Measurements from ENCODE around the gene PAFAH1B2. TPM values are rescaled to one million over a fixed set of nuclear protein-coding genes. Genes with fewer than 3 reads are reported as not detected.

Gene PAFAH1B2
- total and polyA plus RNA-seq, 10 of the 15 experiments (the other 5 are each of a cell fraction or from before 2014, with no cell fraction given): 17.6 to 64.8 (median 47.6) TPM

GRCh38 chr11:117160826-117161225 is 16.7 kb downstream of the PAFAH1B2 start:
- CTCF ChIA-PET: interaction anchor here (1.4 to 5.2 kb wide), 5 partner anchors 12 to 281 kb away, joined by 4 to 47 read pairs (median 8); partner anchors contain the start of gene SIDT2
- H2AFZ ChIP-seq (ENCODE audit: control insufficient read depth, low read depth, low read length): no peak overlapping the region
- DNase-seq (ENCODE audit: low read depth, low spot score): no peak
- in situ Hi-C loops (cut with MboI): no loop called here
- no peaks in the 10 kb centered on the region for H3K9me3 ChIP-seq (replicated peaks; ENCODE audit: control insufficient read depth, insufficient read depth, low read length)
- no peak overlapping the region for H3K9ac ChIP-seq (ENCODE audit: control insufficient read depth, insufficient read depth, low read length)
- BruUV-seq (replicated peaks): no TSS peak
- H3K79me2 ChIP-seq (ENCODE audit: control insufficient read depth, insufficient read depth, low read length): peaks cover 23% of the 10 kb centered on the region
- FAIRE-seq: no peak
- no peaks in the 10 kb centered on the region for H4K20me1 ChIP-seq (ENCODE audit: control insufficient read depth, insufficient read depth)
- intact Hi-C loops (cut with micrococcal nuclease; ENCODE audit: unreplicated experiment): no loop called here
- ATAC-seq: peak; percentile 81
- H3K4me3 ChIP-seq: no peak overlapping the region
- TF ChIP-seq ZNF24 (IDR thresholded peaks at IDR 0.05) (no peak), SPI1 (IDR thresholded peaks at IDR 0.05; ENCODE audit: borderline replicate concordance, insufficient read depth, low read depth, low read length) (no peak), SMARCA5 (IDR thresholded peaks at IDR 0.05) (no peak), PML (IDR thresholded peaks at IDR 0.05; ENCODE audit: low read length) (no peak), ZBTB33 (IDR thresholded peaks at IDR 0.05) (no peak), CEBPB (IDR thresholded peaks at IDR 0.05; ENCODE audit: borderline replicate concordance in 1 of 2, low read depth in 2 of 2, low read length in 2 of 2) (no peak), BACH1 (IDR thresholded peaks at IDR 0.05; ENCODE audit: borderline replicate concordance) (no peak), TCF12 (IDR thresholded peaks at IDR 0.05; ENCODE audit: low read depth, low read length) (no peak)
- POLR2A ChIA-PET: interaction anchor here (0.6 to 2.2 kb wide), 10 partner anchors 9 to 316 kb away, joined by 3 to 14 read pairs (median 4); partner anchors contain the start of genes PAFAH1B2, PCSK7 and SIDT2
- RAD21 ChIA-PET (ENCODE audit: unreplicated experiment): interaction anchor here (0.9 to 2.7 kb wide), 5 partner anchors 11 to 18 kb away, joined by 4 to 14 read pairs (median 7); partner anchors contain the start of genes PAFAH1B2 and SIDT2
- 0 out of 2 replicates have a peak overlapping the region, but pooled peaks have one; percentile 11 for H3K27ac ChIP-seq (ENCODE audit: control insufficient read depth, insufficient read depth)
- 30% methylated on average over 2 of the region's 2 CpGs for WGBS (ENCODE audit: insufficient coverage, insufficient replicate concordance, low lambda C conversion rate, missing lambda C conversion rate)
- SMC1A ChIA-PET (ENCODE audit: uncharacterized antibody, unreplicated experiment): interaction anchor here (0.6 to 7.0 kb wide), 8 partner anchors 9 to 65 kb away, joined by 3 to 55 read pairs (median 8); partner anchors contain the start of genes PAFAH1B2 and SIDT2
- no peak overlapping the region for H3K4me2 ChIP-seq (ENCODE audit: control insufficient read depth, insufficient read depth)
- H3K36me3 ChIP-seq (ENCODE audit: control insufficient read depth in 2 of 2, insufficient read depth in 2 of 2, low read length in 1 of 2): peaks cover 2 to 18% of the 10 kb centered on the region in 2 experiments
- peaks cover 13% of the 10 kb centered on the region for H3K4me1 ChIP-seq (ENCODE audit: control insufficient read depth, insufficient read depth, low read length)
- H3K27me3 ChIP-seq (replicated peaks in 1 of 2; ENCODE audit: control insufficient read depth in 2 of 2, insufficient read depth in 2 of 2, low read length in 1 of 2): no peaks in the 10 kb centered on the region
